Panc1 (cell line): ENCODE results near the gene CD80.

Experiments
- POLR2AphosphoS5 ChIP-seq: IDR thresholded peaks from 2 replicates; pipeline ENCODE4 v1.6.1; 2012; ENCODE audit warnings: mild to moderate bottlenecking, low read depth, low read length, moderate library complexity
- SIN3A ChIP-seq: IDR thresholded peaks from 2 replicates; pipeline ENCODE4 v1.6.1; 2012; ENCODE audit warnings: low read depth, mild to moderate bottlenecking, low read length, moderate library complexity, borderline replicate concordance; ENCODE audit not compliant: insufficient read depth
- TCF7L2 ChIP-seq: IDR thresholded peaks from 2 replicates; pipeline ENCODE4 v1.6.1; 2011; ENCODE audit warnings: mild to moderate bottlenecking, low read depth, low read length, inconsistent platforms
- TF ChIP-seq, protein P1 (sequence below): fragments of 450-650 bp; IDR thresholded peaks from 2 replicates; pipeline ENCODE4 v1.5.1; 2017; ENCODE audit warnings: mild to moderate bottlenecking
- TF ChIP-seq, protein P2 (sequence below), 2 experiments: IDR thresholded peaks; 2 replicates each; pipeline ENCODE4 v1.6.1; 2011 to 2012; ENCODE audit warnings: low read depth in 2 of 2, control low read depth in 1 of 2, low read length in 1 of 2, mild to moderate bottlenecking in 1 of 2, moderate library complexity in 1 of 2; ENCODE audit not compliant: insufficient read depth in 1 of 2

DNA sequence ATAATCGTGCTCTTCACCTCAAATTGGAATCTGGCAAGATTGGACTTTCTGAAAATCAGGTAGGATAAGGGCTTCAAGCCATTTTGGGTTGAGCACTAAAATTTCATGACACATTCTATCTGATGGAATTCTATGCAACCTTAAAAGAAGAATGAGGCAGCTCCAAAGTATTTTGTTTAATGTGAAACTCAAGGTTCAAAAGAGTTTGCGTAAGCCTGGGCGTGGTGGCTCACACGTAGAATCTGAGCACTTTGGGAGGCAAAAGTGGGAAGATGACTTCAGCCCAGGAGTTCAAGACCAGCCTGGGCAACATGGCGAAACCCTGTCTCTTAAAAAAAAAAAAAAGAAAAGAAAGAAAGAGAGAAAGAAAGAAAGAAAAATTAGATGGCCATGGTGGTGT lies 34.7 kb upstream of the CD80 start:
- TF ChIP-seq, protein P1, sequence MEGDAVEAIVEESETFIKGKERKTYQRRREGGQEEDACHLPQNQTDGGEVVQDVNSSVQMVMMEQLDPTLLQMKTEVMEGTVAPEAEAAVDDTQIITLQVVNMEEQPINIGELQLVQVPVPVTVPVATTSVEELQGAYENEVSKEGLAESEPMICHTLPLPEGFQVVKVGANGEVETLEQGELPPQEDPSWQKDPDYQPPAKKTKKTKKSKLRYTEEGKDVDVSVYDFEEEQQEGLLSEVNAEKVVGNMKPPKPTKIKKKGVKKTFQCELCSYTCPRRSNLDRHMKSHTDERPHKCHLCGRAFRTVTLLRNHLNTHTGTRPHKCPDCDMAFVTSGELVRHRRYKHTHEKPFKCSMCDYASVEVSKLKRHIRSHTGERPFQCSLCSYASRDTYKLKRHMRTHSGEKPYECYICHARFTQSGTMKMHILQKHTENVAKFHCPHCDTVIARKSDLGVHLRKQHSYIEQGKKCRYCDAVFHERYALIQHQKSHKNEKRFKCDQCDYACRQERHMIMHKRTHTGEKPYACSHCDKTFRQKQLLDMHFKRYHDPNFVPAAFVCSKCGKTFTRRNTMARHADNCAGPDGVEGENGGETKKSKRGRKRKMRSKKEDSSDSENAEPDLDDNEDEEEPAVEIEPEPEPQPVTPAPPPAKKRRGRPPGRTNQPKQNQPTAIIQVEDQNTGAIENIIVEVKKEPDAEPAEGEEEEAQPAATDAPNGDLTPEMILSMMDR: no peak
- TF ChIP-seq, protein P2, sequence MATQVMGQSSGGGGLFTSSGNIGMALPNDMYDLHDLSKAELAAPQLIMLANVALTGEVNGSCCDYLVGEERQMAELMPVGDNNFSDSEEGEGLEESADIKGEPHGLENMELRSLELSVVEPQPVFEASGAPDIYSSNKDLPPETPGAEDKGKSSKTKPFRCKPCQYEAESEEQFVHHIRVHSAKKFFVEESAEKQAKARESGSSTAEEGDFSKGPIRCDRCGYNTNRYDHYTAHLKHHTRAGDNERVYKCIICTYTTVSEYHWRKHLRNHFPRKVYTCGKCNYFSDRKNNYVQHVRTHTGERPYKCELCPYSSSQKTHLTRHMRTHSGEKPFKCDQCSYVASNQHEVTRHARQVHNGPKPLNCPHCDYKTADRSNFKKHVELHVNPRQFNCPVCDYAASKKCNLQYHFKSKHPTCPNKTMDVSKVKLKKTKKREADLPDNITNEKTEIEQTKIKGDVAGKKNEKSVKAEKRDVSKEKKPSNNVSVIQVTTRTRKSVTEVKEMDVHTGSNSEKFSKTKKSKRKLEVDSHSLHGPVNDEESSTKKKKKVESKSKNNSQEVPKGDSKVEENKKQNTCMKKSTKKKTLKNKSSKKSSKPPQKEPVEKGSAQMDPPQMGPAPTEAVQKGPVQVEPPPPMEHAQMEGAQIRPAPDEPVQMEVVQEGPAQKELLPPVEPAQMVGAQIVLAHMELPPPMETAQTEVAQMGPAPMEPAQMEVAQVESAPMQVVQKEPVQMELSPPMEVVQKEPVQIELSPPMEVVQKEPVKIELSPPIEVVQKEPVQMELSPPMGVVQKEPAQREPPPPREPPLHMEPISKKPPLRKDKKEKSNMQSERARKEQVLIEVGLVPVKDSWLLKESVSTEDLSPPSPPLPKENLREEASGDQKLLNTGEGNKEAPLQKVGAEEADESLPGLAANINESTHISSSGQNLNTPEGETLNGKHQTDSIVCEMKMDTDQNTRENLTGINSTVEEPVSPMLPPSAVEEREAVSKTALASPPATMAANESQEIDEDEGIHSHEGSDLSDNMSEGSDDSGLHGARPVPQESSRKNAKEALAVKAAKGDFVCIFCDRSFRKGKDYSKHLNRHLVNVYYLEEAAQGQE (IDR thresholded peaks at IDR 0.05; ENCODE audit: insufficient read depth in 1 of 2, low read depth in 2 of 2, low read length in 1 of 2): no peak
- TF ChIP-seq POLR2AphosphoS5: no peak
- no peak for TF ChIP-seq SIN3A
- TF ChIP-seq TCF7L2: no peak
